ENCODE results near the gene OTULIN. TPM values are rescaled to one million over a fixed set of nuclear protein-coding genes. Genes with fewer than 3 reads are reported as not detected.

Gene OTULIN
- total RNA-seq, 1 experiment from 2014 or later: 20.0 TPM

GRCh38 chr5:14744296-14745187, 80.0 kb downstream of the OTULIN start:
- Histone ChIP-seq H3K9me3 (ENCODE audit: low read depth, low read length, poor library complexity, severe bottlenecking) (no peaks in the 10 kb centered on the region), H3K4me1 (ENCODE audit: insufficient read depth, low read length, poor library complexity, severe bottlenecking) (no peaks in the 10 kb centered on the region), H3K36me3 (ENCODE audit: insufficient read depth, low read length, poor library complexity, severe bottlenecking) (no peaks in the 10 kb centered on the region), H3K4me3 (ENCODE audit: low read depth, low read length, poor library complexity, severe bottlenecking) (no peak overlapping the region), H3K27ac (ENCODE audit: low read depth, low read length, poor library complexity, severe bottlenecking) (no peak overlapping the region), H3K27me3 (replicated peaks; ENCODE audit: insufficient read depth, low read depth, low read length, poor library complexity) (no peaks in the 10 kb centered on the region)
- ChIA-PET POLR2A (ENCODE audit: low non-redundant PET) (no interaction called here), CTCF (no interaction called here)
- no peak for DNase-seq (ENCODE audit: low spot score)
- TF ChIP-seq CTCF (conservative IDR thresholded peaks at IDR 0.05; ENCODE audit: low read depth, low read length) (no peak), EZH2 (IDR thresholded peaks at IDR 0.05; ENCODE audit: borderline replicate concordance, low read depth, low read length, poor library complexity, severe bottlenecking) (no peak)
- intact Hi-C loops (cut with micrococcal nuclease; ENCODE audit: unreplicated experiment): no loop called here
- BruUV-seq (replicated peaks): no TSS peak

GRCh38 chr5:14745188-14745563, 80.7 kb downstream of the OTULIN start:
- BruUV-seq (replicated peaks): no TSS peak
- no peak for DNase-seq (ENCODE audit: low spot score)
- no peaks in the 10 kb centered on the region for H3K36me3 ChIP-seq (ENCODE audit: insufficient read depth, low read length, poor library complexity, severe bottlenecking)
- ChIA-PET CTCF (no interaction called here), POLR2A (ENCODE audit: low non-redundant PET) (no interaction called here)
- intact Hi-C loops (cut with micrococcal nuclease; ENCODE audit: unreplicated experiment): no loop called here
- no peak overlapping the region for H3K4me3 ChIP-seq (ENCODE audit: low read depth, low read length, poor library complexity, severe bottlenecking)
- no peaks in the 10 kb centered on the region for H3K27me3 ChIP-seq (replicated peaks; ENCODE audit: insufficient read depth, low read depth, low read length, poor library complexity)
- no peaks in the 10 kb centered on the region for H3K9me3 ChIP-seq (ENCODE audit: low read depth, low read length, poor library complexity, severe bottlenecking)
- H3K27ac ChIP-seq (ENCODE audit: low read depth, low read length, poor library complexity, severe bottlenecking): no peak overlapping the region
- TF ChIP-seq EZH2 (IDR thresholded peaks at IDR 0.05; ENCODE audit: borderline replicate concordance, low read depth, low read length, poor library complexity, severe bottlenecking): no peak
- no peaks in the 10 kb centered on the region for H3K4me1 ChIP-seq (ENCODE audit: insufficient read depth, low read length, poor library complexity, severe bottlenecking)

GRCh38 chr5:14745753-14746152, 81.2 kb downstream of the OTULIN start:
- intact Hi-C loops (cut with micrococcal nuclease; ENCODE audit: unreplicated experiment): no loop called here

More at GRCh38 chr5:14745753-14746152, 81.2 kb downstream of the OTULIN start:
- H3K27ac ChIP-seq (ENCODE audit: low read depth, low read length, poor library complexity, severe bottlenecking): no peak overlapping the region
- H3K4me3 ChIP-seq (ENCODE audit: low read depth, low read length, poor library complexity, severe bottlenecking): no peak overlapping the region
- no peaks in the 10 kb centered on the region for H3K9me3 ChIP-seq (ENCODE audit: low read depth, low read length, poor library complexity, severe bottlenecking)
- no peaks in the 10 kb centered on the region for H3K27me3 ChIP-seq (replicated peaks; ENCODE audit: insufficient read depth, low read depth, low read length, poor library complexity)
- BruUV-seq (replicated peaks): no TSS peak
- ChIA-PET POLR2A (ENCODE audit: low non-redundant PET) (no interaction called here), CTCF (no interaction called here)
- no peak for DNase-seq (ENCODE audit: low spot score)
- H3K4me1 ChIP-seq (ENCODE audit: insufficient read depth, low read length, poor library complexity, severe bottlenecking): no peaks in the 10 kb centered on the region
- no peaks in the 10 kb centered on the region for H3K36me3 ChIP-seq (ENCODE audit: insufficient read depth, low read length, poor library complexity, severe bottlenecking)
- TF ChIP-seq EZH2 (IDR thresholded peaks at IDR 0.05; ENCODE audit: borderline replicate concordance, low read depth, low read length, poor library complexity, severe bottlenecking): no peak
- TF ChIP-seq CTCF (conservative IDR thresholded peaks at IDR 0.05; ENCODE audit: low read depth, low read length): no peak

Data from A673 (cell line).